HCT116 (cell line): Measurements from ENCODE around the gene NEDD4L.

Source experiments
- SRF ChIP-seq: IDR thresholded peaks from 2 replicates; pipeline ENCODE4 v1.6.1; 2012; ENCODE audit warnings: low read depth
- YY1 ChIP-seq: IDR thresholded peaks from 2 replicates; pipeline ENCODE4 v1.6.1; 2011; ENCODE audit warnings: low read length, low read depth, moderate library complexity, mild to moderate bottlenecking; ENCODE audit not compliant: insufficient replicate concordance; ENCODE audit errors: extremely low read depth
- ZFX ChIP-seq: fragments of 450-650 bp; IDR thresholded peaks from 2 replicates; pipeline ENCODE4 v1.6.1; 2017
- TF ChIP-seq, protein P1 (sequence below): IDR thresholded peaks from 2 replicates; pipeline ENCODE4 v1.6.1; 2012; ENCODE audit warnings: low read depth
- TF ChIP-seq, protein P2 (sequence below), 3 experiments: fragments of 200-600 bp in 1 of 3; sonication (generic) in 1 of 3; IDR thresholded peaks in 2 of 3; conservative IDR thresholded peaks in 1 of 3; 2 replicates each; pipeline ENCODE4 v1.5.1; 2012 to 2017; ENCODE audit warnings: low read depth in 2 of 3, low read length in 2 of 3, antibody characterized with exemption in 1 of 3, borderline replicate concordance in 1 of 3, control low read depth in 1 of 3, mild to moderate bottlenecking in 1 of 3, mixed read lengths in 1 of 3, mixed run types in 1 of 3, moderate library complexity in 1 of 3; ENCODE audit not compliant: insufficient read depth in 1 of 3

DNA sequence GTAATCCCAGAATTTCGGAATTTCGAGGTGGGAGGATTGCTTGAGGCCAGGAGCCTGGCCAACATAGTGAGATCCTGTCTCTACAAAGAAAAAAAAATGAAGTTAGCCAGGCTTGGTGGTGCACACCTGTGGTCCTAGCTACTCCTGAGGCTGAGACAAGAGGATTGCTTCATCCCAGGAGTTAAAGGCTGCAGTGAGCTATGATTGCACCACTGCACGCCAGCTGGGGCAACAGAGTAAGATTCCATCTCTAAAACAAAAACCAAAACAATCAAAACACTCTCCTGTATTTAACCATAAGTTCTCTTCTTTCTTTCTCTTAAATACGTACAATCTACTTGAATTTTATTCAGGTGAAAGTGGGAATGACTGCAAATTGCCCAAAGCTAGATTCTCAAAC, 33.8 kb upstream of the NEDD4L start:
- no peak for TF ChIP-seq ZFX
- TF ChIP-seq YY1: no peak
- TF ChIP-seq, protein P1, sequence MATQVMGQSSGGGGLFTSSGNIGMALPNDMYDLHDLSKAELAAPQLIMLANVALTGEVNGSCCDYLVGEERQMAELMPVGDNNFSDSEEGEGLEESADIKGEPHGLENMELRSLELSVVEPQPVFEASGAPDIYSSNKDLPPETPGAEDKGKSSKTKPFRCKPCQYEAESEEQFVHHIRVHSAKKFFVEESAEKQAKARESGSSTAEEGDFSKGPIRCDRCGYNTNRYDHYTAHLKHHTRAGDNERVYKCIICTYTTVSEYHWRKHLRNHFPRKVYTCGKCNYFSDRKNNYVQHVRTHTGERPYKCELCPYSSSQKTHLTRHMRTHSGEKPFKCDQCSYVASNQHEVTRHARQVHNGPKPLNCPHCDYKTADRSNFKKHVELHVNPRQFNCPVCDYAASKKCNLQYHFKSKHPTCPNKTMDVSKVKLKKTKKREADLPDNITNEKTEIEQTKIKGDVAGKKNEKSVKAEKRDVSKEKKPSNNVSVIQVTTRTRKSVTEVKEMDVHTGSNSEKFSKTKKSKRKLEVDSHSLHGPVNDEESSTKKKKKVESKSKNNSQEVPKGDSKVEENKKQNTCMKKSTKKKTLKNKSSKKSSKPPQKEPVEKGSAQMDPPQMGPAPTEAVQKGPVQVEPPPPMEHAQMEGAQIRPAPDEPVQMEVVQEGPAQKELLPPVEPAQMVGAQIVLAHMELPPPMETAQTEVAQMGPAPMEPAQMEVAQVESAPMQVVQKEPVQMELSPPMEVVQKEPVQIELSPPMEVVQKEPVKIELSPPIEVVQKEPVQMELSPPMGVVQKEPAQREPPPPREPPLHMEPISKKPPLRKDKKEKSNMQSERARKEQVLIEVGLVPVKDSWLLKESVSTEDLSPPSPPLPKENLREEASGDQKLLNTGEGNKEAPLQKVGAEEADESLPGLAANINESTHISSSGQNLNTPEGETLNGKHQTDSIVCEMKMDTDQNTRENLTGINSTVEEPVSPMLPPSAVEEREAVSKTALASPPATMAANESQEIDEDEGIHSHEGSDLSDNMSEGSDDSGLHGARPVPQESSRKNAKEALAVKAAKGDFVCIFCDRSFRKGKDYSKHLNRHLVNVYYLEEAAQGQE: no peak
- no peak for TF ChIP-seq SRF
- TF ChIP-seq, protein P2, sequence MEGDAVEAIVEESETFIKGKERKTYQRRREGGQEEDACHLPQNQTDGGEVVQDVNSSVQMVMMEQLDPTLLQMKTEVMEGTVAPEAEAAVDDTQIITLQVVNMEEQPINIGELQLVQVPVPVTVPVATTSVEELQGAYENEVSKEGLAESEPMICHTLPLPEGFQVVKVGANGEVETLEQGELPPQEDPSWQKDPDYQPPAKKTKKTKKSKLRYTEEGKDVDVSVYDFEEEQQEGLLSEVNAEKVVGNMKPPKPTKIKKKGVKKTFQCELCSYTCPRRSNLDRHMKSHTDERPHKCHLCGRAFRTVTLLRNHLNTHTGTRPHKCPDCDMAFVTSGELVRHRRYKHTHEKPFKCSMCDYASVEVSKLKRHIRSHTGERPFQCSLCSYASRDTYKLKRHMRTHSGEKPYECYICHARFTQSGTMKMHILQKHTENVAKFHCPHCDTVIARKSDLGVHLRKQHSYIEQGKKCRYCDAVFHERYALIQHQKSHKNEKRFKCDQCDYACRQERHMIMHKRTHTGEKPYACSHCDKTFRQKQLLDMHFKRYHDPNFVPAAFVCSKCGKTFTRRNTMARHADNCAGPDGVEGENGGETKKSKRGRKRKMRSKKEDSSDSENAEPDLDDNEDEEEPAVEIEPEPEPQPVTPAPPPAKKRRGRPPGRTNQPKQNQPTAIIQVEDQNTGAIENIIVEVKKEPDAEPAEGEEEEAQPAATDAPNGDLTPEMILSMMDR (IDR thresholded peaks at IDR 0.05 in 2 of 3, conservative IDR thresholded peaks at IDR 0.05 in 1 of 3; ENCODE audit: borderline replicate concordance in 1 of 3, insufficient read depth in 1 of 3, low read depth in 2 of 3, low read length in 2 of 3): no peak
